ENCODE results near the gene PBX1.

DNA sequence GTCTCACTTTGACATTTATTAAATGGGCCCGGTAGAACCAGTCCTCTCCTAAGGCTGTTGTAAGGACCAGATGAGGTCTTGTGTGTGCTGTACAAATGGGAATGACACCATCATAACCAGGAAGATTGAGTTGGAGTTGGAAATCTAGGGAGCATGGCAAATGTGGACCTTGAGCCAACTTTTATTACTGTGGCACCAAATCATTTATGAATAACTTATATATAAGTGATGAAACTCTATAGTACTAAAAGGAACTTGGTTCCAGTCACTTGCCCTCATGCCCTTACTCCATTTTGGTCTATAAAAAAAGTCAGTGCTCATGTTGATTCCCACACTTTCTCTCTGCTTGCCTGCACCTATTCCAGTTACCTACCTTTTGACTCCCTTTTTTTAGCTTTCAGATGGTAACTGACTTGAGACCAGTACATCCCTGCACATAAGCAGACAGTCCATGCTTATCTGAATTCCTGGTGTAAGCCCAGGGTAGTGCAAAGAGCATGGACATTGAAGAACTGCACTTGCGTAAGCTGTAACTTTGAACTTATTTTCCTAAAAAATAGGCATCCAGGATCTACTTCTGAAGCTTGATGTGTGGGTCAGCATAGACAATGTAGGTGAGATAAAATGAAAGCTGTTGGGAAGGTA, 210.6 kb downstream of the PBX1 start:
- TF ChIP-seq, protein P1, sequence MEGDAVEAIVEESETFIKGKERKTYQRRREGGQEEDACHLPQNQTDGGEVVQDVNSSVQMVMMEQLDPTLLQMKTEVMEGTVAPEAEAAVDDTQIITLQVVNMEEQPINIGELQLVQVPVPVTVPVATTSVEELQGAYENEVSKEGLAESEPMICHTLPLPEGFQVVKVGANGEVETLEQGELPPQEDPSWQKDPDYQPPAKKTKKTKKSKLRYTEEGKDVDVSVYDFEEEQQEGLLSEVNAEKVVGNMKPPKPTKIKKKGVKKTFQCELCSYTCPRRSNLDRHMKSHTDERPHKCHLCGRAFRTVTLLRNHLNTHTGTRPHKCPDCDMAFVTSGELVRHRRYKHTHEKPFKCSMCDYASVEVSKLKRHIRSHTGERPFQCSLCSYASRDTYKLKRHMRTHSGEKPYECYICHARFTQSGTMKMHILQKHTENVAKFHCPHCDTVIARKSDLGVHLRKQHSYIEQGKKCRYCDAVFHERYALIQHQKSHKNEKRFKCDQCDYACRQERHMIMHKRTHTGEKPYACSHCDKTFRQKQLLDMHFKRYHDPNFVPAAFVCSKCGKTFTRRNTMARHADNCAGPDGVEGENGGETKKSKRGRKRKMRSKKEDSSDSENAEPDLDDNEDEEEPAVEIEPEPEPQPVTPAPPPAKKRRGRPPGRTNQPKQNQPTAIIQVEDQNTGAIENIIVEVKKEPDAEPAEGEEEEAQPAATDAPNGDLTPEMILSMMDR (IDR thresholded peaks at IDR 0.05; ENCODE audit: low read length) = no peak
- no peak for TF ChIP-seq EZH2 (optimal IDR thresholded peaks at IDR 0.05; ENCODE audit: low read depth, low read length)
